IPS-15b (cell line): Measurements from ENCODE around the gene ACTN4.

Experiments used
- H3K27me3 ChIP-seq: one replicate; pipeline ENCODE4 v1.6.1; 2013; ENCODE audit warnings: low read length; ENCODE audit not compliant: control insufficient read depth, insufficient read depth
- H3K36me3 ChIP-seq: one replicate; pipeline ENCODE4 v1.6.1; 2013; ENCODE audit warnings: low read length; ENCODE audit not compliant: control insufficient read depth, insufficient read depth
- H3K4me1 ChIP-seq: one replicate; pipeline ENCODE4 v1.6.1; 2013; ENCODE audit warnings: mild to moderate bottlenecking, low read length; ENCODE audit not compliant: control insufficient read depth, insufficient read depth
- H3K4me3 ChIP-seq: one replicate; pipeline ENCODE4 v1.5.1; 2013; ENCODE audit warnings: low read depth, low read length
- H3K9ac ChIP-seq: one replicate; pipeline ENCODE4 v1.6.1; 2013; ENCODE audit warnings: low read depth, mild to moderate bottlenecking, low read length
- H3K9me3 ChIP-seq: one replicate; pipeline ENCODE4 v1.6.1; 2013; ENCODE audit warnings: mild to moderate bottlenecking, low read length; ENCODE audit not compliant: control insufficient read depth, insufficient read depth

ACTN4 gene

GRCh38 chr19:38655148-38655824, 7.8 kb downstream of the ACTN4 start:
- peaks cover 44% of the 10 kb centered on the region for H3K4me1 ChIP-seq
- H3K4me3 ChIP-seq: no peak overlapping the region
- no peaks in the 10 kb centered on the region for H3K27me3 ChIP-seq
- H3K9ac ChIP-seq: no peak overlapping the region
- H3K36me3 ChIP-seq: peaks cover 3% of the 10 kb centered on the region
- no peaks in the 10 kb centered on the region for H3K9me3 ChIP-seq

- Histone ChIP-seq H3K4me3 (no peak overlapping the region), H3K4me1 (peaks cover 35% of the 10 kb centered on the region), H3K36me3 (peaks cover 3% of the 10 kb centered on the region), H3K9me3 (no peaks in the 10 kb centered on the region), H3K9ac (no peak overlapping the region), H3K27me3 (no peaks in the 10 kb centered on the region)
Observed at GRCh38 chr19:38656171-38656981, 8.9 kb downstream of the ACTN4 start.

- Histone ChIP-seq H3K27me3 (no peaks in the 10 kb centered on the region), H3K9me3 (no peaks in the 10 kb centered on the region), H3K4me1 (peaks cover 37% of the 10 kb centered on the region), H3K36me3 (peaks cover 3% of the 10 kb centered on the region), H3K4me3 (no peak overlapping the region), H3K9ac (no peak overlapping the region)
Observed at GRCh38 chr19:38657633-38658222, 10.3 kb downstream of the ACTN4 start.

GRCh38 chr19:38658462-38659306, 11.2 kb downstream of the ACTN4 start:
- H3K36me3 ChIP-seq: peaks cover 3% of the 10 kb centered on the region
- H3K4me3 ChIP-seq: no peak overlapping the region
- no peak overlapping the region for H3K9ac ChIP-seq
- H3K4me1 ChIP-seq: peaks cover 41% of the 10 kb centered on the region
- no peaks in the 10 kb centered on the region for H3K9me3 ChIP-seq
- H3K27me3 ChIP-seq: no peaks in the 10 kb centered on the region

- Histone ChIP-seq H3K9ac (no peak overlapping the region), H3K9me3 (no peaks in the 10 kb centered on the region), H3K27me3 (no peaks in the 10 kb centered on the region), H3K36me3 (peaks cover 6% of the 10 kb centered on the region), H3K4me1 (peaks cover 49% of the 10 kb centered on the region), H3K4me3 (no peak overlapping the region)
Observed at GRCh38 chr19:38660724-38661123, 13.3 kb downstream of the ACTN4 start.

- Histone ChIP-seq H3K27me3 (no peaks in the 10 kb centered on the region), H3K9me3 (no peaks in the 10 kb centered on the region), H3K9ac (no peak overlapping the region), H3K36me3 (peaks cover 6% of the 10 kb centered on the region), H3K4me3 (no peak overlapping the region), H3K4me1 (peaks cover 51% of the 10 kb centered on the region)
Observed at GRCh38 chr19:38661136-38661535, 13.7 kb downstream of the ACTN4 start.

GRCh38 chr19:38661996-38662395, 14.5 kb downstream of the ACTN4 start:
- Histone ChIP-seq H3K27me3 (no peaks in the 10 kb centered on the region), H3K9ac (peak overlapping the region; percentile 48), H3K4me1 (peaks cover 55% of the 10 kb centered on the region), H3K4me3 (no peak overlapping the region), H3K36me3 (peaks cover 3% of the 10 kb centered on the region), H3K9me3 (no peaks in the 10 kb centered on the region)

GRCh38 chr19:38662537-38663155, 15.2 kb downstream of the ACTN4 start:
- Histone ChIP-seq H3K9me3 (no peaks in the 10 kb centered on the region), H3K4me3 (no peak overlapping the region), H3K36me3 (peaks cover 3% of the 10 kb centered on the region), H3K4me1 (peaks cover 60% of the 10 kb centered on the region), H3K9ac (peak overlapping the region; percentile 48), H3K27me3 (no peaks in the 10 kb centered on the region)

- Histone ChIP-seq H3K9ac (no peak overlapping the region), H3K36me3 (peaks cover 3% of the 10 kb centered on the region), H3K4me3 (no peak overlapping the region), H3K9me3 (no peaks in the 10 kb centered on the region), H3K27me3 (no peaks in the 10 kb centered on the region), H3K4me1 (peaks cover 60% of the 10 kb centered on the region)
Observed at GRCh38 chr19:38663156-38663651, 15.8 kb downstream of the ACTN4 start.

- peak overlapping the region; percentile 2 for H3K4me3 ChIP-seq
- no peaks in the 10 kb centered on the region for H3K27me3 ChIP-seq
- H3K36me3 ChIP-seq: peaks cover 3% of the 10 kb centered on the region
- H3K9ac ChIP-seq: no peak overlapping the region
- H3K4me1 ChIP-seq: peaks cover 57% of the 10 kb centered on the region
- no peaks in the 10 kb centered on the region for H3K9me3 ChIP-seq
Observed at GRCh38 chr19:38663957-38664502, 16.6 kb downstream of the ACTN4 start.
